Activated T-cell treated with anti-CD3 and anti-CD28 coated beads for 4 hours (primary cell): ENCODE results near the gene NBAS.
"Not testable (repeated sequence)": the region's sequence is repeated elsewhere in the genome, so short reads cannot be mapped to it uniquely, and the experiment has no call there.

Experiments
- DNase-seq: peaks from one replicate; pipeline ENCODE4 v3.0.0-alpha.2; 2020

The NBAS gene

GRCh38 chr2:15298770-15299169, 262.4 kb downstream of the NBAS start:
- DNase-seq: no peak

- no peak for DNase-seq
Observed at GRCh38 chr2:15293262-15293937, 267.7 kb downstream of the NBAS start.

GRCh38 chr2:15287447-15288184, 273.5 kb downstream of the NBAS start:
- DNase-seq: no peak

GRCh38 chr2:15284614-15285013, 276.5 kb downstream of the NBAS start:
- no peak for DNase-seq

- DNase-seq: no peak
Observed at GRCh38 chr2:15281681-15282080, 279.5 kb downstream of the NBAS start.

- no peak for DNase-seq
Observed at GRCh38 chr2:15279201-15279876, 281.8 kb downstream of the NBAS start.

- no peak for DNase-seq
Observed at GRCh38 chr2:15278296-15278695, 282.8 kb downstream of the NBAS start.

GRCh38 chr2:15275346-15275745, 285.8 kb downstream of the NBAS start:
- DNase-seq: no peak

- no peak for DNase-seq
Observed at GRCh38 chr2:15273452-15273851, 287.7 kb downstream of the NBAS start.

GRCh38 chr2:15272942-15273341, 288.2 kb downstream of the NBAS start:
- DNase-seq: no peak

- no peak for DNase-seq
Observed at GRCh38 chr2:15271941-15272542, 289.1 kb downstream of the NBAS start.

- no peak for DNase-seq
Observed at GRCh38 chr2:15271276-15271675, 289.9 kb downstream of the NBAS start.

- DNase-seq: no peak
Observed at GRCh38 chr2:15269043-15269442, 292.1 kb downstream of the NBAS start.

GRCh38 chr2:15265889-15266288, 295.2 kb downstream of the NBAS start:
- no peak for DNase-seq

- no peak for DNase-seq
Observed at GRCh38 chr2:15263976-15264685, 297.0 kb downstream of the NBAS start.

GRCh38 chr2:15262792-15263191, 298.3 kb downstream of the NBAS start:
- DNase-seq: no peak

GRCh38 chr2:15260835-15261234, 300.3 kb downstream of the NBAS start:
- no peak for DNase-seq

GRCh38 chr2:15260196-15260595, 300.9 kb downstream of the NBAS start:
- DNase-seq: no peak

- DNase-seq: no peak
Observed at GRCh38 chr2:15259356-15259756, 301.8 kb downstream of the NBAS start.

- not testable (repeated sequence) for DNase-seq
Observed at GRCh38 chr2:15258385-15258784, 302.7 kb downstream of the NBAS start.

GRCh38 chr2:15253835-15254286, 307.3 kb downstream of the NBAS start:
- no peak for DNase-seq

GRCh38 chr2:15253247-15253646, 307.9 kb downstream of the NBAS start:
- no peak for DNase-seq

GRCh38 chr2:15251753-15252152, 309.4 kb downstream of the NBAS start:
- no peak for DNase-seq
